Measurements from ENCODE around the gene TRIM28. TPM values are rescaled to one million over a fixed set of nuclear protein-coding genes. Genes with fewer than 3 reads are reported as not detected.
A peak's percentile ranks its signal among the peaks of the same experiment; 100 is the strongest.

The TRIM28 gene
- polyA plus RNA-seq, 1 donor, result 322 TPM

DNA sequence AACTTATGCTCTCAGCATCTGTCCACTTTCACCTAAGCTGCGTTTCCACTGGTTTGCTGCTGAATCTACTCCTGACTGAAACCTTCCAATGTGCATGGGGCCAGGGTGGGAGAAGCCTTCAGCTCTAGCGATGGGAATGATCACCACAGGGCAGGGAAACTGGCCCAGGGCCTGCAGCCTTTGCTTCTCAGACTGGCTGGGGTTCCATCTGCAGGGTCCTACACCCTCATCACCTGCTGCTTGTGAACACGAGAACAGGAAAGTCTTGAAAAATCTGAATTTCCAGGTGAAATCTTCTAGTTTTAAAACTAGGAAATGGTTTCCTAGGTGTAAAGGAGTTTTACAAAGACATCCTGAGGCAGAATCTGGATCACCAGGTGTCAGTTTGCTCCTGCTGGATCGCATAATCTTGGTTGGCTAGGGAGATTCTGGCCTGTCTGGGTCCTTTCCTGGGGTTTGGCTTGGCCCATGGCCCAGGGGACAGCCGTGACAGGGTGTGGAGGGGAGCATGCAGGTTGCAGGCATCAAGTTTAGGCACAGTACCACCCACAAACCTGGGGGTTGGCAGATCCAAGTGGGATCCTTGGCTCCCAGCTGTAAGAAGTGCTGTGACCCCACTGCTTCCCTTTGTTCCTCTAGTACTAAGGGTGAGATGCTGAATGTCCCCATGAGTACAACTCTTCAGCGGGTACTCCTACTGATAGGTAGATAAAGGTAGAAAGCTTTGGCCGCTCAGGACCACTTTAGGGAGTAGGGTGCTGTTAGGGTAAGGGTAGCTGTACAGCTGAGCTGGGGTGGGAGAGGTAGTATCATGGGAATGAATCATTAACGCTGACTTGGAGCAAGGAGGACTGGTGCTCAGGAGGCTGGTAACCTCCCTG lies 16.4 kb downstream of the TRIM28 start:
- no peak for DNase-seq (ENCODE audit: low read depth)

DNA sequence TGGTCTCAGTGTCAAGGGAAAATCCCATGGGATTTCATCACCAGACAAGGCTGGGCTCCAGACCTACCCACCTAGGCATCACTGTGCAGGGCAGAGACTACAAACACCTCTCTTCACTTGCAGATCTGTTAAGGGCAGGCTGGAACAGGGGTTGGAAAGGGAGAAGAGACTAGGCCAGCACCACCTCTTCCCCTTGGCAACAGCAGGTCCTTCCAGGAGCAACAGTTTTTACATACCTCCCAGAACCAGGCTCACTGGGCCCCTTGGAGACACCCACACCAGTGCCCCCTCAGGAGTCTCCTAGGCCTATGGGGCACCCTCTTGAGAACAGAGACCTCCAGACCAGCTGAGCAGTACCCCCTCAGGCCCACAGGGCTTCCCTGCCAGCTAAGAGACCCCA lies 17.1 kb downstream of the TRIM28 start:
- DNase-seq (ENCODE audit: low read depth), result no peak

DNA sequence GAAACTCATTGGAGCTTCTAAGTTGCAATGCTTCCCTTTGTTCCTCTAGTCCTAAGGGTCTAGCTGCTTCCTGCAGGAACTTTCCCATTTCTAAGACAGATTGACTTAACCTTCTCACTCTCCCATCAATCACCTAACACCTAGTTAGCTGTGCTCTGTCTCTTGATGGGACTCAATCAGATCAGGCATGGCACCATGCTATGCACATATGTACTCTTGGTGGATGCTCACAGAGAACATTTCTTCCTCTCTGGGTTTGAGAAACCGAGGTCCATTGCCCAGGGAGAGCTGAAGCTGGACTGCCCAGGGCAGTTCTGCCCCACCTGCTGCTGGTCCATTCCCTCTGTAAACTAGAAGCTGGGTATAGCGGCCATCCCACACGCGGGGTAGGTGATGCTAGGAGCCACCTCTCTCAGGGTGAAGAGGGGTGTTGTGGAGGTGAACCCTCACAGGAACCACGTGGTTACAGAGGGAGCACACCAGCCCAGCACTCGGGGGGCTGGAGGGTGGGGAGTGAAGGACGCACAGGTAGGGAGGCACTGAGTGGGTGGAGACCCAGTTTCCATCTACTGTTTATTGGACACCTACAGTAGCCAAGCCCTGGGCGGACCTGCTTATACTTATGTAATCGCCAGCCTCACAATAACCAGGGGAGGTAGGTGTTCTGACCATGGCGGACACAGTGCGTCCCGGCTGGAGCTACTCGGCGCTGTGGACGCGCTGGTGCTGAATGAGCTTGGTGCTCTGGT lies 17.7 kb downstream of the TRIM28 start:
- no peak for DNase-seq (ENCODE audit: low read depth)

DNA sequence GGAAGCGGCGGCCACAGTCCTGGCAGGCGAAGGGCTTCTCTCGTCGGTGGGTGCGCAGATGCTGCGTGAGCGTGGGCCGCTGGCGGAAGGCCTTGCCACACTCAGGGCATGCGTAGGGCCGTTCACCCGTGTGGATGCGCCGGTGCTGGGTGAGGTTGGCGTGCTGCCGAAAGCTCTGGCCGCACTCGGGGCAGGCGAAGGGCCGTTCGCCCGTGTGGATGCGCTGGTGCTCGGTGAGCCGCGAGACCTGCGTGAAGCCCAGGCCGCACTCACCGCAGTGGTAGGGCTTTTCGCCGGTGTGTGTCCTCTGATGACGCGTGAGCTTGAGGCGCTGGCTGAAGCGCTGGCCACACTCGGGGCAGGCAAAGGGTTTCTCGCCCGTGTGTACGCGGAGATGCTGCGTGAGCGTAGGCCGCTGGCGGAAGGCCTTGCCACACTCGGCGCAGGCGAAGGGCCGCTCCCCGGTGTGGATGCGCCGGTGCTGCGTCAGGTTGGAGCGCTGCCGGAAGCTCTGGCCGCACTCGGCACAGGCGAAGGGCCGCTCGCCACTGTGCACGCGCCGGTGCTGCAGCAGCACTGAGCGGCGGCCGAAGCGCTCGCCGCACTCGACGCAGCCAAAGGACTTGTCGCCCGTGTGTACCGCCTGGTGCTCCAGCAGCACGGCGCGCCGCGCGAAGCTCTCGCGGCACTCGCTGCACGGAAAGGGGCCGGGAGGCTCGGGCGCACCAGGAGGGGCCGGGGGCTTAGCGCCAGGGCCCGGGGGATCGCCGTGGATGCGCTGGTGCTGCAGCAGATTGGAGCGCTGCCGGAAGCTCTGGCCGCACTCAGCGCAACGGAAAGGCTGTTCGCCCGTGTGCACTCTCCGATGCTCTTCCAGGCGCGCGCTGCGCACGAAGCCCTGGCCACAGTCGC lies 18.5 kb downstream of the TRIM28 start:
- DNase-seq (ENCODE audit: low read depth), result no peak

DNA sequence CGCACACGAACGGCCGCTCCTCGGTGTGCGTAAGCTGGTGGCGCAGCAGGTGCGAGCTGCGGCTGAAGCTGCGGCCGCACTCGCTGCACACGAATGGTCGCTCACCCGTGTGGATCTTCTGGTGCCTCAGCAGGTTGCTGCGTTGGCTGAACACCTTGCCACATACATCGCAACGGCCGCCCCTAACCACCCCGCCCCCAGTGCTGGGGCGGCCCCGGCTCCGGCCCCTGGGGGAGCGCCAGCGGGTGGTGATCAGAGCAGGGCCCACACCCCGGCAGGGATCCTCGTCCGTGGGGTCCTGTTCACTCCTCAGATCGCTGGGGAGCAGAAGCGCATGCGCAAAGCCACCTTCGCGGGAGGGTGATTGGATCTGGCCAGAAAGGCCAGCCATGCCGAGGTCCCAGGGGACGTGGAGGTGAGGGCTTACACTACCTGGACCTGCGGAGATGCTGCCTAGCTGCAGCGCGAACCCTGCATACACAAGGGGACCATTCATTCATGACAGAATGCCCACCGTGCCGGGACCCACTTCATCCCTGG lies 19.2 kb downstream of the TRIM28 start:
- DNase-seq (ENCODE audit: low read depth), result no peak

DNA sequence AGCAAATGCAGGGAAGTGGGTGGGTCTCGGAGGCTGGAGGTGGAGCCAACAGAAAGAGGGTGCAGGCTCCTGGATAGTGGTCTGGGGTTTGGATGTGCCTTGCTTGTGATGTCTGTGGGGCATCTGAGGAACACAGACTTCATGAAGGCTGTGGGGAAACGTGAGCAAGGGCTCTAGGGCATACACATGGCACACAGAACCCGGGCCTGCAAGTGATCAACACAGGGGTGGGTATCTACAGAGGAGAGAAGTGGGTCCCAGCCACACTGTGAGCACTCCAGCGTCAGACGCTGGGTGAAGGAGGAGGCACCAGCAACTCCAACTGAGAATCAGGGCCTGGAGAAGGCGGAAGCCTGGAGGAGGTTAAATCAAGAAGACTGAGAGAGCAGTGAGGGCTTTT lies 20.0 kb downstream of the TRIM28 start:
- no peak for DNase-seq (ENCODE audit: low read depth)

DNA sequence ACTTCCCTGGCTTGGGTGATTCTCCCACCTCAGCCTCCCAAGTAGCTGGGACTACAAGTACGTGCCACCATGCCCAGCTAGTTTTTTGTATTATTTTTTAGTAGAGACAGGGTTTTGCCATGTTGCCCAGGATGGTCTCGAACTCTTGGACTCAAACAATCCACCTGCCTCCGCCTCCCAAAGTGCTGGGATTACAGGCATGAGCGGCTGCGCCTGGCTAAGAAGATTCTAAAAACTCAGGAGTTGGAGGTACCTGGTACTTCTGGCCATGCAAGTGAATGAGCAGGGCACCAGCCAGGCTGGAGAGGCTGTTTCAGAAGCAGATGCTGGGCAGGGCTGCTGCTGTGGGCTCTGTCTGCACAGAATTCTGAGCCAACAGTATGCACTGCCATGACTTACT lies 23.1 kb downstream of the TRIM28 start:
- DNase-seq (ENCODE audit: low read depth), result no peak

DNA sequence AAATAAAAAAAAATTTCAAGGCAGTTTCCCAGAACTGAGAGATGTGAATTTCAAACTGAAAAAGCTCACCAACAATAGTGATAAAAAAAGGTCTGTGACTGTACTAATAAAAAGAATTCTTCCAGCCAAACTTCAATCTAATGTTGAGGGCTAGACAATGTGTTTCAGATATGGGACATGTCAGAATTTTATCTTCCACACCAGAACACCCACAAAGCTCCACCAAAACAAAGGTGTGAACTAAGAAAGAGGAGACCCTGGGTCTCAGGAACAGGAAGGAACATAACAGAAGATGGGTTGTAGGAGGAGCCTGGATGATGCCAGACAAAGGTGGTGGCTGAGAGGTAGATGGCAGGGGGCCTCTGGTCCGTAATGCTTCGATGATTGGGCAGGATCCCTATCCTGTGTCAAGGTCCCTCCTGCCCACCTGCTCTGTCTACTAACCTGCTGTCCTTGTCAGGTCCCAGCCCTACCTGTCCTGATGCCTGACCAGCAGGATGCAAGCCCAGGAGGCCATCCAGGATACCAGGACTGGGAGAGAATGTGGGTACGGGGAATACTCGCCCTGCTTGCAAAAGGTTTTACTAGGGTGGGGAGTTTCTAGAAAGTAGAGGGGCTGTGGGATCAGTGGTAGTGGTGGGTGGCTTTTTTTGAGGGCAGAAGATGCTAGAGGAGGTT lies 24.7 kb downstream of the TRIM28 start:
- no peak for DNase-seq (ENCODE audit: low read depth)

DNA sequence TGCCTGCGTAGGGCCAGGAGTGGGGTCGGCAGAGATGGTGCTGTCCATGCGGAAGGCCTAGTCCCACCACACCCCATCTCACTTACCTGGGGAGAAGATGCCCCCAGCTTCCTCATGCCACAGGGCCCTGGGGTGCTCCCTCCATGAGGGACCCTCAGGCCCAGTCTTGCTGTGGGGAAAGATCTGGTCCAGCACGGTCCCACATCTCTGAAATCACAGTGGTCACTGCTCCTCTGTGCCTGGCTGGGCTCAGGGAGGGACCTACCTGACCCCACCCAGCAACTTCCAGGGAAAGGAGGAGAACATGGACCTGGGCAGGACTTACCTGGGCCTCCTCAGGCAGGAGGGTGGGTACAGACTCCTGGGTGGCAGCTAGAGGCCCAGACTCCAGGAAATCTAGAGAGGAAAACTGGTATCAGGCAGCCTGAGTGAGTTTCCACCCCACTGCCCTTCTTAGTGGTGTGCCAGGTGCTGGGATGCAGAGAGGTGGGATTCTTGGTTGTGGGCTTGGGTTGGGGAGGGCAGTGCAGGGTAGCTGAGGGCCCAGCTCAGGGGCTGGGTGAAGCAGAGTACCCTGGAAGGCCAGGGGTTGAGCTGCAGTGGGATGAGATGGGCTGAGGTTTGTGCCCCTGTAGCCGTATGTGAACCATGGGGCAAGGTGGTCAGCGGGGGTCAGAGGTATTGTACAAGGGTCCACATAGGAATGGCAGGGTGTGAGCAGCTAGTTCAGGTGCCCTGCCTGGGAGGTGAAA lies 25.5 kb downstream of the TRIM28 start:
- no peak for DNase-seq (ENCODE audit: low read depth)

DNA sequence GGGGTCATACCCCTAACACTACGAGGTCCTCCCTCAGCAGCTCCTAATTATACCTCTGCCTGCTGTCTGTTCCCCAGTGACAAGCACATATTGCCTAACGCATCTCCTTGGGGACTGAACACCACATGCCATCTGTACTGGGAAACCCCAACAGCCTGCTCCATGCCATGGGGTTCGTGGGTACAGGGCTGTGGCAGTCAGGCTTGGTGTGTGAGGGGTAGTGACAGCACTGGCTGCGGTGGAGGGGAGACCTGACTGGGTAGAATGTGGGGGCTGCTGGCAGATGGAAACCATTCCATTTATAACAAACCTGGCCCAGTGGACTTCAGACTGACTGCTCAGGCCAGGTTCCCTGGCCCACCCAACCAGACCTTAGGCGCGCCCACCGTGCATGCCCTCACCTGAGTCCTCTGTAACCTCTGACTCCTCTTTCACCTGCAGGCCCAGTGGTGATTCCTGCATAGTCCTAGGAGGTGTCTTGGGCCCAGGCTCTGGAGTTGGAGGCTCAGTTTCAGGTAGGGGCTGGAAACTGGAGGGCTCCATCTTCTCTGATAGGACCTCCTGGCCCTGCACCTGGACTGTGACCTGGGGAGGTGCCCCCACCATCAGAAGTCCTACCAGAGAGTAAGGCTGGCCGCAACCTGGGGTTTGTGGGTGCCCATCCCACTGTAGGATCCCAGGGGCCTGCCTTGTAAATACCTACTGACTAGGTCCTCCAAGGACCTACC lies 26.2 kb downstream of the TRIM28 start:
- DNase-seq (ENCODE audit: low read depth), result no peak

DNA sequence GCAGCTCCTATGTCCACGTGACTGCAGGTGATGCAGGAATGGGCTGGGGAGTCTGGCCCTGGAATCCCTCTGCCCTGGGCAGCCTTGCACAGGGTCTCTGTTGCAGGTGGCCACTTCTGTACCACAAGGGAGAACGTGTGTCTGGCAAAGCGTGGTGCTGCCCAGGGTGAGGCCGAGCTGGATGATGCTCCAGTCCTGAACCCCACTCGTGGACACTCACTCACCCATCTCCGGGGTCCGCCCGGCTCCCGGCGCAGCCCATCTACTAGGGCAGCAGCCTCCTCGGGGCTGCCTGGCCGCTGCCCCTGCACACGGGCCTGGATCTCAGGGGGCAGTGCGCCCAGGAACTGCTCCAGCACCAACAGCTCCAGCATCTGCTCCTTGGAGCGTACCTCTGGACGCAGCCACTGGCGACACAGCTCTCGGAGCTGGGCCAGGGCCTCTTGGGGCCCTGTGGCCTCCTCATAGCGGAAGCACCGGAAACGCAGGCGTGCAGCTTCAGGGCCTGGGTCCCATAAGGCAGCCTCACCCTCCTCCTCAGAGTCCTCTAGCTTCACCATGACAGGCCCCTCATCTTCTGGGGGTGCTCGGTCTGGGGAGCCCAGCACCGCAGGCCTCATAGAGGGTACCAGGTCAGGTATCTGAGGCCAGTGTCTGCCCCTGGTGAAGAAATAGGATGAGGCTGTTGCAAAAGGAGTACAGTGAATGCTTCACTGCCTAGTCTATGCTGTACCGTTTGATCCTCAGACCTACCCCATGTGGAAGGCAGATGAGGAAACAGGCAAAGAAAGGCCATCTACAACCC lies 27.1 kb downstream of the TRIM28 start:
- no peak for DNase-seq (ENCODE audit: low read depth)

DNA sequence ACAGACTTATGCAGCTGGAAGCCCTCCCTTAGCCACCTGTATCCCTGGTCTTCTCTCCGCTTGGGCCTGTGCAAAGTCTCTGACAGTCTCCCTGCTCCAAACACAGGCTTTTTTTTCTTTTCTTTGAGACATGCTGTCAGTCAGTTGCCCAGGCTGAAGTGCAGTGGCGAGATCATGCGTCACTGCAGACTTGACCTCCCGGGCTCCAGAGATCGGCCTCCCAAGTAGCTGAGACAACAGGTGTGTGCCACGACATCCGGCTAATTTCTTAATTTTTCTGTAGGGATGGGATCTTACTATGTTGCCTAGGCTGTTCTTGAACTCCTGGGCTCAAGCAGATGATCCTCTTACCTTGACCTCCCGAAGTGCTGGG lies 27.7 kb downstream of the TRIM28 start:
- DNase-seq (ENCODE audit: low read depth), result no peak

DNA sequence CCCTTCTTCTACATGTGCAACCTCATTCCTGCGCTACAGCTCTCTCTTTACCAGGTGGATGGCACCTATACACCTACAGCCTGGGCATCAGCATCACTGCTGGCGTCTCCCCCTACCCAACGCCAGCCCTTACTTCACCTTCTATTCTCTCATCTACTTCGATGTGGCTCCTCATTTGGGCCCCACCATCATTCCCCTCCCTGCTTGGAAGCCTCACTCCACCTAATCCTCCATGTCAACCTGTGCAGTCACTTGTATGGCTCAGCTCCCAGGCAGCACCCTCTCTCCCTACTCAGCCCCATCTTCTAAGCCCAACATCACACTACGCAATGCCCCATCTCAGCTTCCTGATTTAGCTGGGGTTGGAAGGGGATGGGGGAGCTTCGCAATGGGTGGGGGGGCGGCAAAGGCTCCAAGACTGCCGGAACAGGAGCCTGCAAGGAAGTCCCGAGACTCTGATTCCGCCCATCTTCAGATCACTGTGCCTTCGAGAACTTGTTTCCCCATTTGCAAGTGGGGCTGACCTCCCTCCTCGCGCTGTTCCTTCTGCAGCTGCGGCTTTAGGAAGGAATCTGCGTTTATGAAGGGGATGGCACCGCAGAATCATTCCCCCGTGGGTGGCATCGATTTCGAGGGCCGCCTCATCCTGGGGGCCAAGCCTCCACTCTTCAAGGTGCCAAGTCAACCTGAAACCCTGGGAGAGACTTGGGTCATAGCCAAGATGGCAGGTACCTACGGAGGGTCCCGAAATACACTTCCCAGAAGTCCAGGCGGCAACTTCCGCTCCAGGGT lies 28.4 kb downstream of the TRIM28 start:
- no peak for DNase-seq (ENCODE audit: low read depth)

DNA sequence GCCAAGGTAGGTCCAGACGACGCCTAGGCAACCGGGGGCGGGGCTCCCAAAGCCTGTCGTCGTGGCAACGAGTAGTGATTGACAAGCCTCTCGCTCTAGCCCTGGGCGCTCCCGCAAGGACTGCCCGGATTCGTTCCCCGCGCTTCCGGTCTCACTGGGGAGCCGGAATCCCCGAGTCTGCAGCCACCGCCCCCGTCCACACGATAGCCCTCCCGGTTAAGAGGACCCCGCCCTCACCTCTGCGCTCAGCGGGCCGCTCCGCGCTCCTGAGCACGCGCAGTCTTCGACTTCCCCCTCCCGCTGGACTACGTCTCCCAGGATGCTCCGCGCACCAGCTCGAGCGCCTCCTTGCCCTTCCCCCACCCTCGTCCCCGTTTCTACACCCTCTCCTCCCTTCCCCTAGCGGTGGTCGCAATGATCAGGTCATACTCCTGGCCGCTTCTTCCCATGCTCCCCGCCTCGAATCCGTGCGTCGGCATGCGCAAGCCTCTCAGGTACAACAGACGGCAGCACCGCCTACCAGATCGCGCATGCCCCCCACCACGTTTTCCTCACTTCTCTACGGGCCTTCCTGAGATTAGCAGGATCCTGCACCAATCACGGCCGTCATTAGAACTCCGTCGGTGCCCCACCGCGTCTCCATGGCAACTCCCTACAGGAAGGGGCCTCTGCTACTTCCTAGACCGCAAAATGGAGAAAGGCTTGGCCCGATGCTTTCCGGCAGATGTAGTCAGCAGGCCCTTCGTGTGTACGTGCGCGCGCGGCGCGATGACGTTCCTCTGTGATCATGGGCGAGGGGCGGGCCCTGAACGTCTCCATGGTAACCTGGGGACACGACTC lies 29.2 kb downstream of the TRIM28 start, which contains the start of gene MZF1:
Gene MZF1, minus strand, starts transcription at position 518 of the 840 bp plus-strand sequence. CDS start 1,946 bp downstream, outside the sequence.
- peak; percentile 99 for DNase-seq (ENCODE audit: low read depth)

DNA sequence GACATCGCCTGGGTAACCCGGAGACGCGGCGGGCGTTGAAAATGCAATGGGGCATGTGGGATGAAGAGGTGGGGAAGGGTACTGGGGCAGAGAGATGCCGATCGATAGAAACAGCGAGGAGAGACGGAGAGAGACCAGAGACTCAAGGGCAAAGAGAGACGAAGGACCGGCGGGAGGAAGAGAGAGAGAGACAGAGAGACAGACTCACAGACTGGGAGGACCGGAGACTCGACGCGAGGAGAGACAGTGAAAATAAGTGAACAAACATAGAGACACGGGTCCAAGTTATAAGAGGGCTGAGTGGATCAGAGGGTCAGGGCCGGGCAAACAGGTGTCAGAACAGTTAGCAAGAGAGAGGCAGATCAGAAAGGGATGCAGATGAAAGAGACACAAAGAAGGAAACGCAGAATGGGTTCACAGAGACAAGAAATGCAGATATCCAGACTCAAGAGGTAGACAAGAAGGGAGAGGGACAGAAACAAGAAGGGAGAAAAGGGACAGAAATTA lies 29.8 kb downstream of the TRIM28 start:
- DNase-seq (ENCODE audit: low read depth), result no peak

DNA sequence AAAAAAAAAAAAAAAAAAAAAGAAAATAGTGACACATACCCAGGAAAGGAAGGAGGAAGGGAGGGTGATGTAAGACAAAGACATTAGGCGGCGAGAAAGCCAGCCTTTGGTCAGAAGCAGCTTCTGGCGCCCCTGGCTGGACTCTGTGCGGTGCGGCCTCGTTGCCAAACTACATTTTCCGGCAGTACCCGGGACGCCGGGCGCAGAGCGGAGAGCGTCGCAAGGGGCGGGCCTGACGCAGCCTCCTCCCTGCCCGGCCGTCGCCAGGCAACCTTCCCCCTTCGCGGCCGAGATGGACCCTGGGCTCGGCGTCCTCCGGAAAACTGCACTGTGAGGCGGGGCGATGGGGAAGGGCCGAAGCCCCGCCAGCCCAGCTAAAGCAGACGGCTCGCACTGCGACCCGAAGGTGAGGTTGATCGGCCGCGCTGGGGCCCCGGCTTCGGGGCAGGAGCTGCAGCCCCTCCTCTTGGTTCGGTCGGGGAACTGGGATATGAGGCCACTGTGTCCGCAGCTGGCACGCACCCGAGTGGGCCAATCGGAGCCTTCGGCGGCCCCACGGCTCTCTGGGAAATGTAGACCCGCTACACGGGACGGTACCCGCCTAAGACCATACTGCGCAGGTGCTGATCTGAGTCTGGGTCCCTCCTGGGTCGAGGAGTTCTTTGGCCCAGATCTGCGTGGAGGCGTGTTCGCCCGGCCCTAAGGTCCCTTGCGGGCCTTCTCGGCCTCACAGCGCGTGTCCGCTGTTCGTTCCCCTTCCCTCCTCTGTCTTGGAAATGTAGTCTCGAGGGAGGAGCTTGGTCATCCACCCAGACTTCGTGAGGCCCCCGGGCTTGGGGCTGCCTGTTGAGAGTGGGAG lies 31.5 kb downstream of the TRIM28 start:
- DNase-seq (ENCODE audit: low read depth), result peak; percentile 80

All from forelimb muscle (tissue), 1 donor.